HepG2 (cell line): Measurements from ENCODE around the gene CHPF. TPM values are rescaled to one million over a fixed set of nuclear protein-coding genes. Genes with fewer than 3 reads are reported as not detected.

Source experiments
- BHLHE40 ChIP-seq: IDR thresholded peaks from 2 replicates; pipeline ENCODE4 v1.6.1; 2011; ENCODE audit warnings: low read length, improper control_type of control experiment
- CCDC6 ChIP-seq: sonication (generic); formaldehyde crosslinking; IDR thresholded peaks from 2 replicates; pipeline ENCODE4 v1.8.1; 2022; ENCODE audit warnings: mild to moderate bottlenecking, missing genetic modification reagents, moderate library complexity
- CTCF ChIP-seq: sonication (generic); formaldehyde crosslinking; IDR thresholded peaks from 2 replicates; pipeline ENCODE4 v1.5.0; 2020; ENCODE audit warnings: mild to moderate bottlenecking, missing genetic modification reagents, moderate library complexity
- DDIT3 ChIP-seq: sonication (generic); formaldehyde crosslinking; IDR thresholded peaks from 2 replicates; pipeline ENCODE4 v1.4.0; 2020; ENCODE audit warnings: mild to moderate bottlenecking, missing genetic modification reagents
- GRHL1 ChIP-seq: sonication (generic); formaldehyde crosslinking; conservative IDR thresholded peaks from 2 replicates; pipeline ENCODE4 v1.8.0; 2022; ENCODE audit warnings: missing genetic modification reagents
- HNRNPK ChIP-seq: fragments of 200-400 bp; formaldehyde crosslinking; IDR thresholded peaks from 2 replicates; pipeline ENCODE4 v1.6.1; 2018; ENCODE audit warnings: low read length, low read depth, moderate library complexity, mild to moderate bottlenecking; ENCODE audit not compliant: poor library complexity, severe bottlenecking
- KLF9 ChIP-seq: IDR thresholded peaks from 2 replicates; pipeline ENCODE4 v1.6.1; 2016; ENCODE audit warnings: low read depth
- MLXIP ChIP-seq: sonication (generic); formaldehyde crosslinking; IDR thresholded peaks from 2 replicates; pipeline ENCODE4 v1.9.0; 2021; ENCODE audit warnings: missing genetic modification reagents, borderline replicate concordance
- MYNN ChIP-seq: sonication (generic); formaldehyde crosslinking; IDR thresholded peaks from 2 replicates; pipeline ENCODE4 v1.4.0; 2020; ENCODE audit warnings: mild to moderate bottlenecking, low read depth, missing genetic modification reagents
- NFIB ChIP-seq: sonication (generic); formaldehyde crosslinking; IDR thresholded peaks from 2 replicates; pipeline ENCODE4 v1.9.0; 2021; ENCODE audit warnings: missing genetic modification reagents, mild to moderate bottlenecking, borderline replicate concordance
- RELA ChIP-seq: sonication (generic); formaldehyde crosslinking; IDR thresholded peaks from 2 replicates; pipeline ENCODE4 v1.4.0; 2020; ENCODE audit warnings: missing genetic modification reagents
- YEATS4 ChIP-seq: sonication (generic); formaldehyde crosslinking; IDR thresholded peaks from 2 replicates; pipeline ENCODE4 v1.4.0; 2020; ENCODE audit warnings: missing genetic modification reagents, borderline replicate concordance
- ZBTB34 ChIP-seq: sonication (generic); formaldehyde crosslinking; IDR thresholded peaks from 2 replicates; pipeline ENCODE4 v1.8.0; 2022; ENCODE audit warnings: mild to moderate bottlenecking, missing genetic modification reagents
- ZKSCAN1 ChIP-seq: fragments of 150-350 bp; IDR thresholded peaks from 2 replicates; pipeline ENCODE4 v1.6.1; 2014; ENCODE audit warnings: low read length
- ZNF350 ChIP-seq: sonication (generic); formaldehyde crosslinking; IDR thresholded peaks from 2 replicates; pipeline ENCODE4 v1.4.0; 2020; ENCODE audit warnings: mild to moderate bottlenecking, low read depth, missing genetic modification reagents, borderline replicate concordance
- ZNF430 ChIP-seq: sonication (generic); formaldehyde crosslinking; IDR thresholded peaks from 2 replicates; pipeline ENCODE4 v1.9.0; 2021; ENCODE audit warnings: mild to moderate bottlenecking, missing genetic modification reagents
- ZNF703 ChIP-seq: sonication (generic); formaldehyde crosslinking; IDR thresholded peaks from 2 replicates; pipeline ENCODE4 v1.5.1; 2020; ENCODE audit warnings: missing genetic modification reagents, mild to moderate bottlenecking, moderate library complexity, borderline replicate concordance
- ZNF780A ChIP-seq: sonication (generic); formaldehyde crosslinking; IDR thresholded peaks from 2 replicates; pipeline ENCODE4 v1.8.0; 2022; ENCODE audit warnings: mild to moderate bottlenecking, missing genetic modification reagents, moderate library complexity
- polyA plus RNA-seq, 8 experiments: library from polyadenylated mRNA; depleted of rRNA in 3 of 8; stranded (reverse) in 7 of 8; unstranded in 1 of 8; fragments of >200 nt; fragmentation: Illumina TruSeq in 4 of 8; extraction: Trizol in 4 of 8; gene quantifications; 2 replicates each; pipeline versions ENCODE4 v1.2.1 to v1.2.3, GENCODE V29; 2011 to 2016; ENCODE audit warnings: low read depth in 4 of 8, missing spikeins in 1 of 8, mixed read lengths in 1 of 8; ENCODE audit not compliant: insufficient read depth in 1 of 8
- total RNA-seq, 5 experiments: library from RNA; depleted of rRNA; stranded (reverse); fragments of >200 nt; fragmentation: Illumina TruSeq; extraction: Trizol; gene quantifications; 2 replicates each; pipeline ENCODE4 v1.2.3, GENCODE V29; 2016; ENCODE audit warnings: low read depth in 1 of 5

Gene CHPF
- total and polyA plus RNA-seq, 2 of the 13 experiments (the other 11 are each of a cell fraction or from before 2014, with no cell fraction given): 79.6 to 111 TPM

GRCh38 chr2:219530048-219530963 is 13.3 kb downstream of the CHPF start (continued):
- TF ChIP-seq MLXIP (CRISPR knock-in tag) (no peak), BHLHE40 (peak; percentile 24; the same call in 1 of the 2 replicates), DDIT3 (CRISPR knock-in tag) (no peak), YEATS4 (CRISPR knock-in tag) (no peak), NFIB (CRISPR knock-in tag) (no peak), ZNF703 (CRISPR knock-in tag) (no peak), CCDC6 (CRISPR knock-in tag) (no peak; the same call in 1 of the 2 replicates), HNRNPK (no peak), ZBTB34 (CRISPR knock-in tag) (no peak), ZNF780A (no peak), RELA (CRISPR knock-in tag) (peak; percentile 63; the same call in 1 of the 2 replicates), GRHL1 (no peak), MYNN (no peak), ZKSCAN1 (no peak), CTCF (CRISPR knock-in tag) (peak; percentile 99), ZNF350 (peak; percentile 85; the same call in 1 of the 2 replicates), ZNF430 (CRISPR knock-in tag) (no peak), KLF9 (no peak)
